Measurements from ENCODE around the gene DDX43.
"Not testable (repeated sequence)": the region's sequence is repeated elsewhere in the genome, so short reads cannot be mapped to it uniquely, and the experiment has no call there.

DDX43 gene

DNA sequence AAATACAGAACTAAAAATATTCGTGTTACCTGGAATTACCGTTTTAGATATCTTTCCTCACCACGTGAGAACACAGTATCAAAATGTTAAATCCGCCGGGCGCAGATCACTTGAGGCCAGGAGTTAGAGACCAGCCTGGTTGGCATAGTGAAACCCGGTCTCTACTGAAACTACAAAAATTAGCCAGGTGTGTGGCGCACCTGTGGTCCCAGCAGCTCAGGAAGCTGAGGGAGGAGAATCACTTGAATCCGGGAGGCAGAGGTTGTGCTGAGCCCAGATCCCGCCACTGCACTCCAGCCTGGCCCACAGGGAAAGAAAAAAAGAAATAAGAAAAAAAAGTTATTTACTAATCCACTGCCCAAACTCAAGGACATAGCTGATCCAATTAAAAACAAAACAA, 4.8 kb upstream of the DDX43 start:
- DNase-seq, result no peak

DNA sequence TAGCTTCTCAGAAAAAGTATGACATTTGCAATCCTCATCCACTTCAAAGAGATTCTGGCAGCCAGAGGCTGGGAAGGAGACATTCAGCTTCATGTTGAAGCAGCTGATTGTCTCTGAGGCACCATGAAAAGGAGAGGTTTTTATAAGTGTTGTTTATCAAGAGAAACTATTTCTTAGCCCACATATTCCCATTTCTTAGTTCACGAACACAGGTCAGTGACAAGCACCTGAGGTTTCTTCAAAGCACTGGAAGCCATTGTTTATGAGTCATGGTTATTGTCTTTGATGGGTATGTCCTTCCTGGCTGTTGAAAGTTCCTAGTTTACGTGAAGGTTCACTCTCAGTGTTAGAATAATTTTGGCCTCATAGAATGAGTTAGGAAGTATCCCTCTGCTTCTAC, 3.0 kb upstream of the DDX43 start:
- DNase-seq, result no peak

DNA sequence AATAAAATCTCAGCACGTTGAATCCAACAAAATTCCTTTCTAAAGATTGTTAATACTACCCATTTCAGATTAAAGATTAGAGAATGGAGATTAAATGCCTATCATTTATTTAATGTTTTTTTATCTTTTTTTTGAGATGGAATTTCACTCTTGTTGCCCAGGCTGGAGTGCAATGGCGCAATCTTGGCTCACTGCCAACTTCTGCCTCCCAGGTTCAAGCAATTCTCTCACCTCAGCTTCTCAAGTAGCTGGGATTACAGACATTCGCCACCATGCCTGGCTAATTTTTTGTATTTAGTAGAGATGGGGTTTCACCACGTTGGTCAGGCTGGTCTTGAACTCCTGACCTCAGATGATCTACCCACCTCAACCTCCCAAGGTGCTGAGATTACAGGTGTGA, 2.4 kb upstream of the DDX43 start:
- DNase-seq, result not testable (repeated sequence)

DNA sequence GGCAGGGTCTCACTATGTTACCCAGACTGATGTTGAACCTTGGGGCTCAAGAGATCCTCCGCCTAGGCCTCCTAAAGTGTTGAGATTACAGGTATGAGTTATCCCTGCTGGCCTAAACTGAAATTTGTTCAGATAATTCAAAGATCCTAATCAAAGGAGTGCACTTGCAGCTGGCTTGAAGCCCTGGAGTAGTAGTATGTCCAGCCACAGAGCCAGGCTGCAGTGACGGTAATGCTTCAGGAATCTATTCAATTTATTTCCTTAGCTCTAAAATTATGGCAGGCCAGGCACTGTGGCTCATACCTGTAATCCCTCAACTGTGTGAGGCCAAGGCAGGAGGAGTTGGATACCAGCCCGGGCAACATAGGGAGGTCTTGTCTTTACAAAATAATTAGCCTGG, 1.4 kb upstream of the DDX43 start:
- DNase-seq, result no peak

DNA sequence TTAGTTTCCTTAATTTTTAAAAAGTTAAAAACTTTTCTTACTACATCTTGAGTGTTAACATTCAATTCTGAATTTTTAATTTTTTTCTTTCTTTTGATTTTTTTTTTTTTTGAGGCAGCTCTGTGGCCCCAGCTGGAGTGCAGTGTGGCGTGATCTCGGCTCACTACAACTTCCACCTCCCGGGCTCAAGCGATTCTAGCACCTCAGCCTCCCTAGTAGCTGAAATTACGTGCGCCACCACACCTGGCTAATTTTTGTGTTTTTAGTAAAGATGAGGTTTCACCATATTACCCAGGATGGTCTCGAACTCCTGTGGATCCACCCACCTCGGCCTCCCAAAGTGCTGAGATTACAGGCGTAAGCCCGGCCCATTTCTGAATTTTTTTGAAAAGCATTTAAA, 1.2 kb downstream of the DDX43 start:
- DNase-seq, result no peak

DNA sequence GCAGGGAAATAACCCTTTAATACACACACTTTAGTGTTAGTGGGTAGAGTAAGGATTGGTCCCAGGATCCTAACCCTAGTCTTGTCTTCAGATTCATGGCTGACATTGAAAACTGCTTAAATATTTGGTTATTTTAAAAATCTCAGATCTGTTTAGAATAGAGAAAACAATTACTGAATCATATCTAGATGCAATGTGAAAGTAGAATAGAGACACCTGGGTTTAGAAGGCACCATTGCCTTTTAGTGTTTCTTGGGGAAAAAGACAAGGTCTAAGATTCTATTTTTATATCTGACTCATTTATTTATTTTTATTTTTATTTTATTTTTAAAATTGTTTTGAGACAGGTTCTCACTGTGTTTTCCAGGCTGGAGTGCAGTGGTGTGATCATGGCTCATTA, 6.0 kb downstream of the DDX43 start:
- DNase-seq, result no peak

DNA sequence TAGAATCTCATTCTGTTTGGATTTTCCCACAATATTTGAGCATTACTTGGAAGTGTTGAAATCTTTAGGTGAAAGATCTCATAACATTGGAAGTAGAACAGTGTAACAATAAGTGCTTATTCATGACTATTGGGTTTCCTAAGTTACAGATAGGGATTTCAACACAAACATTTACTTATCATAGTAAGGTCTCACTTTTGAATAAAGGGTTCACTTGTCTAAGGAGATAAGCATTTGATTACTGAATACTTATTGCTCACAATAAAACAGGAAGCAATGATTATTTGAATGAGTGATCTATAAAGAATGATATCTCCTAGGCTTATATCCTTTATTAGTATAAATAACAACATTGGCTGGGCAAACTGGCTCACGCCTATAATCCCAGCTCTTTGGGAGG, 14.8 kb downstream of the DDX43 start:
- DNase-seq, result no peak

DNA sequence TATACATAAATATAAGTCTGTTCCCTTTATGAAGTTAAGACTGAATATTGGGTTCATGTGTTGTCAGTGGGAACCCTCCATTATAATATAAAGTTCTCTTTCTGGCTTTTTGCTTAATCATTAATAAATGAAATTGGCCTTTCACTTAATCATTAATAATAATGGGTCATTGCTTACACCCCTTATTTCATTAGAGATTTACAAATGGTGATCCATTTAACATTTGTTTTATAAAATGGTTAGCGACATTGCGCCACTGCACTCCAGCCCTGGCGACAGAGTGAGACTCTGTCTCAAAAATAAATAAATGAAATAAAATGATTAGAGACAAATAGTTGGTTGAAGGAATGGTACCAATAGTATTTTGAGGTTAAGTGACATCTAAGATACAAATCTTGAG, 18.5 kb downstream of the DDX43 start:
- DNase-seq, result no peak

DNA sequence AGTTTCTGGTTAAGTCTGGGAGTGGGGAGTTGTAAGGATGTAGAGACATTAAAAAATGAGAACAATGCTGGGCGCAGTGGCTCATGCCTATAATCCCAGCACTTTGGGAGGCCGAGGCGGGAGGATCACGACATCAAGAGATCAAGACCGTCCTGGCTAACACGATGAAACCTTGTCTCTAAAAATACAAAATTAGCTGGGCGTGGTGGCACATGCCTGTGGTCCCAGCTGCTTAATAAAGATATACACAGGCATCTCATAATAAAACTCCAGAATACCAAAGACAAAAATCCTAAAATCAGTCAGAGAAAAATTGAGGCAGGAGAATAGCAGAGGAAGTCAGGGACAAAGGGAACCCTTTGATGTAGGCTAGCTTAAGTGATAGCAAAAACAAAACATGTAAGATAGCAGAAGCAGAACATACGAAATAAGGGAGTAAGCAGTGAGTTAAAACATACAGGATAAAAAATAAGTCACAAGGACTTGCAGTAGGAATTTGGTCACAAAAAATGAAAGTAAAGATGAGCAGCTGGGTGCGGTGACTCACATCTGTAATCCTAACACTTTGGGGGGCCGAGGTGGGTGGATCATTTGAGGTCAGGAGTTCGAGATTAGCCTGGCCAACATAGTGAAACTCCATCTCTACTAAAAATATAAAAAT, 23.6 kb downstream of the DDX43 start:
- no peak for DNase-seq

DNA sequence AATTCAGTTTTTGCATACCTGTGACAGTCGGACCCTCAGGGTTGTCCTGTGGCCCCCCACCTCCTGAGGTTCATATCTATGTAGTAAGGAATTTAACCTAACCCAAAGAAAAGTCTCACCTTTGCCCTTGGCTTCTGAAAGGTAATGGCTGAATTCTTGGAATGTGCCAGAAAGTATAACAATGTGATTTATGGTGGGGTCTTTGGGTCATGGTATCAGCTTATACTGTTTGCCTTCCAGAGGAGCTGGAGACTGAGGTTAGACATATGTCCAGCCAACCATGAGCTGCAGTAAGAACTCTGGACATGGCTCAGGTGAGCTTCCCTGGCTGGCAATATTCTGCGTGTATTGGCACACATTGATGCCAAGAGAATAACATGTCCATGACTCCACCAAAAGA, 26.9 kb downstream of the DDX43 start:
- no peak for DNase-seq

DNA sequence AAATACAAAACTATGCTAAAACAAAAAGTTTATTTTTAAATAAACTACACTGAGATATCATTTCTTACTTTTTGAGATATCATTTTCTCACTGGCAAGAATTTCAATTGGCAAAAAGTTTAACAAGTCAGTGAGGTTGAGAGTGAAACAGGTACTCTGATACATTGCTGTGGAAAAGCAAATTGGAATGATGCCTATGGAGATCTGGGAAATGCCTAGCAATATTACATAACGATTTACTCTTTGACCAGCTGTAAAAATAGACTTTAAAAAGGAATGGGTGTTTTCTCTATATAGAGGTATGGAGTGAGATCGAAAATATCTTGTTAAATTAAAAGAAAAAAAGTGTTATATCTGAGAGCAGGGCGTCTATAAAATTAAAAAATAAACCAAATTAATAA, 40.6 kb downstream of the DDX43 start:
- no peak for DNase-seq

DNA sequence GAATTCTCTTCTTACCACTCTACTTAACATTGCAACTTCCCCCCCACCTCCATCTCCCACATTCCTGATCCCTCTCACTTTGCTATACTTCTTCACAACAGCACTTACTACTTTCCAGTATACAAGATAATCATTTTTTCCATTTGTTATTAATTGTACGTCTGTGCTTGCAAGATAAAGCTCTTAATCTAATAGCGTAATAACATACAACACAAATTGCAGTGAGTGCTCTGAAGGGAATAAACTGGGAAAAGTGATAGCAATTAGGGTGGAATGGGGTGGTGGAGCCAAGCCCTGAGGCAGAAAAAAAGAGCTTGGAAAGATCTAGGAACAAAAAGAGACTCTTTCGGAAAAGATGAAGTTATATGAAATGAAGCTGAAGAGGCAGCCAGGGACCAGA, 48.9 kb downstream of the DDX43 start:
- DNase-seq, result no peak

DNA sequence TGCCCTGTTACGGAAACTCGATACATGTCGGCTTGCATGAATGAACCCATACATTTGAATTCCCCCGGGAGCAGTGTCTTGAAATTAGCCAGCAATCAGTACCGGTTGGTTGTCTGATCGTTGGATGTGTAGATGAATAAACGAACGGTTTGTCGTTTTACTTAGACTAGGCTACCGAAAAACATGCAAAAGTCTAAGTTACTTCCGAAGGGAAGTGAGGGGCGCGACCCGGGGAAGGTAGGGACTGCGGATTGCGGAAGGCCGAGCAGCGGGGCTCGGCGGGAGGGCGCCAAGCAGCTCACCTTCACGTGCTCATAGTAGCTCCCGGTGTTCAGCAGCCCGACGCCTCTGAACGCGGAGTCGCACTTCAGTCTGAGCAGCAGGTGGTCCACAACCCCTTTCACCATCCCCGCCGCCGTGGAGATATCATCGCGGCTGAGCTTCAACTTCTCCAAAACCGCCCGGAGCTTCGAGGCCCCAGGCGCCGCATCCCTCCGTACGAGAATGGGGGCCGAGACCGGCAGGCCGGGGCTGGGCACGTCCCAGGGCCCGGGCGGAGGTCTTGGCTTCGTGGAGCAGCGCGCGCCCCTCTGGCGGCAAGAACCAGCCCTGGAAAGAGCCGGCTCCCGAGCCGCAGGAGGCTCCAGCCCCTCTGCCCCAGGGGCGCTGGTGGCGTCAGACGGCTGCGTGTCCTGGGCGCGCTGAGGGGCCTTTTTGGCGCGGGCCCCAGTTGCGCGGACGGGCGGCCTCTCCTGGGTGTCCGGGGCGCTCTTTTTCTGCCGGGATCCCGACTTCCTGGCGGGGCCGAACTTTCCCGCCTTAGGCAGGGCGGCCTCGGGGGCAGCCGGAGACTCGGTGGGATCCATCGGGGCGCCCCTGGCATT, 56.8 kb downstream of the DDX43 start:
- DNase-seq, result no peak

DNA sequence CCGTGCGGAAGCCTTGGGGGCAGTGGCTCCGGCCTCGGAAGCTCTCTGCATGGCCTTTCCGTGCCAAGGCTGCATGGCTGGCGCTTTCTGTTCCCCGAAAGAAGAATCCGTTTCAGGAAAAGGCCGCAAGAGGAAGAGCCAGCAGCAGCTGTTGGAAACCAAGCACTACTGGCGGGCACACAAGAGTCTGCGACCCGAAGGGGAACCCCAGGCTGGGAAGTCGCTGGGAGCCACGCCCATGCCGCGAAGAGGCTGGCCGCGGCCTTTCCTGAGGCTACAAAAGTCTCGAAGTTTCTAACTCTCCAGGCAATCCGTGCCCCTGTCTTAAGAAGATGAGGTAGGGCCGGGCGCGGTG, 57.5 kb downstream of the DDX43 start, which contains the start of gene CGAS:
Gene CGAS (minus strand): TSS at position 191 of the 355 bp plus-strand sequence. CDS start 116 bp downstream, at position 75.
- no peak for DNase-seq

DNA sequence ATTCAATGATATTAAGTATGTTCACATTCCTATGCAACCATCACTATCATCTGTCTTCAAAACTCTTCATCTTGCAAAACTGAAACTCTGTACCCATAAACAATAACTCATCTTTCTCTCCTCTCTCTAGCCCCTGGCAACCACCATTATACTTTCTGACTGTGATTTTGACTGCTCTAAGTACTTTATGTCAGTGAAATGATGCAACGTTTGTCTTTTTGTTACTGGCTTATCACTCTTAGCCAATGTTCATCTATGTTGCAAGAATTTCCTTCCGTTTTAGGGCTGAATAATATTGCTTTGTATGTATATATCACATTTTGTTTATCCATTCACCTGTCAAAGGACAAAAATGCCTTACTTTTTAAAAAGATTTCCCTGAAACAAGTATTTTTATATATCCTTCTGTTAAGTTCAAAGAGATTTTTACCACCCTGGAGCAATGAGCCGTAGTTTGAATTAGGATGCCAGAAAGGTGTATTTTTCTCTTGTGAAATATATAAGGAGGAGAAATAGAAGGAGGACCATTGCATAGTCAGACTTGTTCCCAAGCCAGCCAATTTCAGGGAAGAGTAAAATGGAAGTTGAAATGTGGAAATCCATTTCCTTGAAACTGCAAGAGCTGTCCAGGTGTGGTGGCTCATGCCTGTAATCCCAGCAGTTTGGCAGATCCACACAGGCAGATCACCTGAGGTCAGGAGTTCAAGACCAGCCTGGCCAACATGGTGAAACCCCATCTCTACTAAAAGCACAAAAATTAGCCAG, 61.4 kb downstream of the DDX43 start:
- no peak for DNase-seq

DNA sequence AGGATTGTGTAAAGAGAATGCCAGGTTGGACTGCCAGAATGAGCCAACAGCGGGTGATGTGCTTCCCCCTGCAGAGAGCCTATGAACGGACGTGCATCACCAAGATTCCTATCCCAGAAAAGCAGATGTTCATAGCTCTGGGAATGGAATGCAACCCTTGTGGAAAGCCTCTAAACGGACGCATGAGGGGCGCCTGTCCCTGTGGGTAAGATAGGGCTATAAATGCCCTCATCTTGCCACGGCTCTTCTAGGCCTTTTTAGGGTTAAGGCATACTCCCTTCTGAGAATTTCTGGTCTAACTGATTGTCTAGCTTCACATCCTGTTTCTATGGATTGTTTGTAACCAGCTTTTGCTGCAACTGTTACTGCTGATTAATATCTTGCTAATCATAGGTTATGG, 64.8 kb downstream of the DDX43 start:
- DNase-seq, result not testable (repeated sequence)

DNA sequence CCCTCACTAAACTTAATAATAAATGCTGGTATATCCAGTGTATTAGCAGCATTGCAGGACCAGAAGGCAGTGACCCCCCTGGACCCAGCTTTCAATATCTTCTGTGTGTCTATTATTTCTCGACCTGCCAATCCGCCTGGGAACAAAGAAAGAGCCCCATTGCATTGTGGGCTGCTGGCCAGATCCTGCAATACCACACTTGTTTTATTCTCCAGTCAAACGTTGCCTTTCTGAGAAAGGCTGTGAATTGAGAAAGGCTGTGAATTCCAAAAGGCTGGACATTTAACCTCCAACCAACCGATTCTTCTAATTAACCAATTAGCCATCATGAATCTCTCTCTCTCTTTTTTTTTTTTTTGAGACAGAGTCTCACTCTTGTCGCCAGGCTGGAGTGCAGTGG, 65.4 kb downstream of the DDX43 start:
- DNase-seq, result no peak

DNA sequence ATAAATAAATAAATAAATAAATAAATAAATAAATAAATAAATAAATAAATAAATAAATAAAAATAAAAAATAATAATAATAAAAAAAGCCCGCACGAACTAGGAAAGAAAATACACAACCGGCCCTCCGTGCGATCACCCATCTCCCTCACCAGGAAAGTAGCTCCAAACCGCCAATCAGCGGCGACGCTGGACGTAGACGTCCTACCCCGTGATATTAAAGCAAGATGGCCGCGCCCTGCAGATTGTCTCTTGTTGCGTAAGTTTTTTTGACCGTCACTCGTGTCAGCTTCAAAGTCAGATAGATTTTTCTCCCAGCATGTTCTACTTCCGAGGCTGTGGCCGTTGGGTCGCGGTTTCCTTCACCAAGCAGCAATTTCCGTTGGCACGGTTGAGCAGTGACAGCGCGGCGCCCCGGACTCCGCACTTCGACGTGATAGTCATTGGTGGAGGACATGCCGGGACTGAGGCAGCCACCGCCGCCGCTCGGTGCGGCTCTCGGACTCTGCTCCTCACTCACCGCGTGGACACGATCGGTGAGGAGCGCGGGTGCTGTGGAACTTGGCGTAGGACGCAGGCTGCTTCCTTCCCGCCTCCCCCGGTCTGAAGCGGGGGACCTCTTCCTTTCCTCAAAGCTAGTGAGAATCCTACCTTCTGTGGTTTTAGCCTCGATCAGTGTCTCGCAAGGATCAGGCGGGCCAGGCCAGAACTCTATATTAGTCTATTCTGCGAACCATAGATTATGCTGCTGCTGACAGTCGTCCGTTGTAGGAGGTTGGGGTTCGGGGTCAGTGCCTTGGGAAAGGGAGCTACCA, 67.1 kb downstream of the DDX43 start, which contains the start of gene MTO1:
Gene MTO1 (plus strand): TSS at position 201 of the 814 bp plus-strand sequence. CDS start 118 bp downstream, at position 319.
- DNase-seq, result peak; percentile 73 to 78
